Body of pancreas (tissue), 4 donors: ENCODE data around the gene PKN1. TPM values are rescaled to one million over a fixed set of nuclear protein-coding genes. Genes with fewer than 3 reads are reported as not detected.
A peak's percentile ranks its signal among the peaks of the same experiment; 100 is the strongest.

Source experiments
- ATAC-seq: fragments of 150-250 bp; one replicate; pipeline ENCODE4 v1.9.1; 2016
- DNase-seq, 4 donors: peaks; one replicate each; pipeline ENCODE4 v3.0.0-alpha.2; 2019
- H3K27ac ChIP-seq, 4 donors: fragments of 200-600 bp; sonication (generic); 1 replicate in 3 of 4; 2 replicates in 1 of 4; pipeline versions ENCODE4 v1.5.1 to v1.6.1; 2016 to 2019; ENCODE audit warnings: mild to moderate bottlenecking in 1 of 4, mixed read lengths in 1 of 4, moderate library complexity in 1 of 4
- H3K27me3 ChIP-seq, 2 donors: fragments of 200-600 bp; sonication (generic); one replicate each; pipeline ENCODE4 v1.6.0; 2016; ENCODE audit warnings: mild to moderate bottlenecking in 1 of 2
- H3K36me3 ChIP-seq, 2 donors: fragments of 200-600 bp; sonication (generic); replicated peaks in 1 of 2; 2 replicates each; pipeline ENCODE4 v1.5.1; 2016; ENCODE audit warnings: low read depth in 2 of 2; ENCODE audit not compliant: insufficient read depth in 1 of 2
- H3K4me1 ChIP-seq: fragments of 200-600 bp; sonication (generic); one replicate; pipeline ENCODE4 v1.6.0; 2016
- H3K4me3 ChIP-seq, 2 donors: fragments of 200-600 bp; sonication (generic); 1 replicate in 1 of 2; 2 replicates in 1 of 2; pipeline ENCODE4 v1.5.1; 2016 to 2019
- H3K9me3 ChIP-seq, 3 donors: fragments of 200-600 bp; sonication (generic); 1 replicate in 2 of 3; 2 replicates in 1 of 3; pipeline ENCODE4 v1.5.1; 2016
- CTCF ChIP-seq, 7 experiments: fragments of 450-650 bp in 4 of 7; fragments of 200-600 bp in 3 of 7; sonication (generic) in 3 of 7; IDR thresholded peaks; one replicate each; pipeline ENCODE4 v1.5.1; 2016 to 2019; ENCODE audit warnings: antibody characterized with exemption in 7 of 7
- POLR2A ChIP-seq, 3 donors: fragments of 450-650 bp; IDR thresholded peaks; one replicate each; pipeline ENCODE4 v1.6.1; 2016; ENCODE audit warnings: antibody characterized with exemption in 3 of 3, mild to moderate bottlenecking in 2 of 3
- WGBS, 2 donors: methylation state at CpG; one replicate each; pipeline ENCODE4 v1.1.5; 2017; 5-methylcytosine and 5-hydroxymethylcytosine counted together
- intact Hi-C: fragments of 100-400 bp; cut with DNase I; formaldehyde crosslinking; loops from one replicate; pipeline ENCODE4 v1.15.1; 2023
- total RNA-seq, 2 donors: library from RNA; depleted of rRNA; stranded (reverse); fragments of >200 nt; gene quantifications; one replicate each; pipeline ENCODE4 v1.1.0, GENCODE V29; 2016

Gene PKN1
- total RNA-seq, 2 donors from 2014 or later, result 82.5 to 83.4 TPM

GRCh38 chr19:14479309-14479974, 46.3 kb downstream of the PKN1 start:
- H3K27ac ChIP-seq, result no peak overlapping the region

GRCh38 chr19:14479975-14480699, 47.0 kb downstream of the PKN1 start:
- Histone ChIP-seq H3K4me1 (peaks cover 7% of the 10 kb centered on the region), H3K4me3 (no peak overlapping the region), H3K27me3 (no peaks in the 10 kb centered on the region), H3K9me3 (no peaks in the 10 kb centered on the region), H3K36me3 (peaks cover 0 to 6% of the 10 kb centered on the region in 2 donors), H3K27ac (no peak overlapping the region)
- no peak for ATAC-seq
- TF ChIP-seq POLR2A (IDR thresholded peaks at IDR 0.05) (no peak), CTCF (IDR thresholded peaks at IDR 0.05) (peak in 6 of 7 experiments; percentile 37 to 58 (median 43))
- 67 to 89% methylated on average over 26 to 36 of the region's 43 CpGs for WGBS, 2 donors
- intact Hi-C loops, result no loop called here
- DNase-seq, result peak in 1 of 4 donors; percentile 29

More at GRCh38 chr19:14479309-14479974, 46.3 kb downstream of the PKN1 start:
- 93 to 97% methylated on average over 9 to 12 of the region's 14 CpGs for WGBS, 2 donors
- H3K36me3 ChIP-seq, result peaks cover 0 to 6% of the 10 kb centered on the region in 2 donors
- DNase-seq (no peak), ATAC-seq (no peak)
- H3K4me1 ChIP-seq, result peaks cover 13% of the 10 kb centered on the region
- no peak for TF ChIP-seq POLR2A (IDR thresholded peaks at IDR 0.05)
- no peak for TF ChIP-seq CTCF (IDR thresholded peaks at IDR 0.05)
- intact Hi-C loops, result no loop called here
- H3K27me3 ChIP-seq, result no peaks in the 10 kb centered on the region
- no peaks in the 10 kb centered on the region for H3K9me3 ChIP-seq
- H3K4me3 ChIP-seq, result no peak overlapping the region

- intact Hi-C loops, result no loop called here
- H3K27me3 ChIP-seq, result no peaks in the 10 kb centered on the region
- no peak for ATAC-seq
- peaks cover 0 to 6% of the 10 kb centered on the region in 2 donors for H3K36me3 ChIP-seq
- H3K4me3 ChIP-seq, result no peak overlapping the region
- H3K4me1 ChIP-seq, result peaks cover 2% of the 10 kb centered on the region
- no peak overlapping the region for H3K27ac ChIP-seq
- no peaks in the 10 kb centered on the region for H3K9me3 ChIP-seq
- no peak for TF ChIP-seq POLR2A (IDR thresholded peaks at IDR 0.05)
- TF ChIP-seq CTCF (IDR thresholded peaks at IDR 0.05), result no peak
- no peak for DNase-seq
- 81 to 91% methylated on average over 5 of the region's 5 CpGs for WGBS, 2 donors
Observed at GRCh38 chr19:14480700-14481079, 47.6 kb downstream of the PKN1 start.

- WGBS, 2 donors, result 83 to 96% methylated on average over 1 to 12 of the region's 18 CpGs
- Histone ChIP-seq H3K27me3 (no peaks in the 10 kb centered on the region), H3K36me3 (peaks cover 0 to 6% of the 10 kb centered on the region in 2 donors), H3K4me1 (no peaks in the 10 kb centered on the region), H3K9me3 (no peaks in the 10 kb centered on the region), H3K27ac (no peak overlapping the region), H3K4me3 (no peak overlapping the region)
- no peak for ATAC-seq
- intact Hi-C loops, result no loop called here
- no peak for TF ChIP-seq CTCF (IDR thresholded peaks at IDR 0.05)
- TF ChIP-seq POLR2A (IDR thresholded peaks at IDR 0.05), result no peak
- no peak for DNase-seq
Observed at GRCh38 chr19:14482172-14482941, 49.3 kb downstream of the PKN1 start.
